ENCODE measurements around the gene DUSP8.

Gene DUSP8

DNA sequence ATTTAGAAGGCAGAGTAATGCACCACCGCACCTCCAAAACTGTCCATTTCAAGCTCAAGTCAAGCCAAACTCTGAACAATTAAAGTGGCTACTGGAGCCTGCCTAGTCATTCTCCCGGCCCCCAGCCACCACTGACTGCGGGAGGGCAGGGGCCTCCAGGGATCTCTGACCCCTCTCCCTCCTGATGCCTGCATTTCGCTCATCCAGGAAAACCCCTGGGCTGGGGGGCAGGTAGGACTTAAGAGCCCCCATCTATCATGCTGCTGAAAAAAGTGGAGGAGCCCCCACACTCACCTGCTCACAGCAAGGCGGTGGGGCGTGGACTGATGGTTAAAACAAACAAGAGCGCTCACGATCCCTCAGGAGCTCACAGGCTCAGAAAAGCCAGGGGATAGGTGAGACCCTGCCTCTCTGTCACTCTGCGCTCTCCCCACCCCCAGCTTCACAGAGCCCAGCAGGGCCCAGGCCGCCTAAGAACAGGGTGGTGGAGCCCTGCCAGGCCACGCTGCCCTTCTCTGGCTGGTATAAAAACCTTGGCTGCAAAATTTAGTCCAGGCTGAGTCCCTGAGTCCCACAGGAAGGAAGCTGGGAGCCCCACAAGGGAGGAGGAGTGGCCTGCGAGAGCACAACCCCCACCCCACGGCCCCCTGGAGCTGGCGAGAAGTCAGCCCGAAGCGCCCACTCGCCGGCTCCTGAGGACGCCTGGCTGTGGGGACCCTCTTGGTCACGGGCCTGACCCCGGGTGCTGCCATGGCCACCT lies 64.5 kb downstream of the DUSP8 start:
- CTCF ChIA-PET, result interaction anchor here (0.6 to 2.7 kb wide), 2 partner anchors 8 to 378 kb away, joined by 3 to 17 read pairs; no protein-coding TSS in a partner anchor
- H3K4me3 ChIP-seq (ENCODE audit: low read depth, low read length), result no peak overlapping the region
- H3K9me3 ChIP-seq (ENCODE audit: control insufficient read depth, insufficient read depth, low read depth, low read length), result no peaks in the 10 kb centered on the region
- no peaks in the 10 kb centered on the region for H3K36me3 ChIP-seq (ENCODE audit: control insufficient read depth in 2 of 2, insufficient read depth in 1 of 2, low read length in 2 of 2)
- H3K27ac ChIP-seq (ENCODE audit: extremely low read depth, low read depth, low read length), result no peak overlapping the region
- H3K4me1 ChIP-seq (ENCODE audit: control insufficient read depth, insufficient read depth, low read length), result no peaks in the 10 kb centered on the region
- TF ChIP-seq ZNF341 (tag by site-specific recombination; IDR thresholded peaks at IDR 0.05; ENCODE audit: low read depth) (no peak), GLI2 (tag by site-specific recombination; IDR thresholded peaks at IDR 0.05; ENCODE audit: borderline replicate concordance, low read depth) (no peak), ZNF223 (tag by site-specific recombination; IDR thresholded peaks at IDR 0.05) (no peak), ZNF544 (tag by site-specific recombination; IDR thresholded peaks at IDR 0.05) (no peak), ZNF350 (tag by site-specific recombination; IDR thresholded peaks at IDR 0.05) (no peak), ZNF354C (tag by site-specific recombination; IDR thresholded peaks at IDR 0.05; ENCODE audit: borderline replicate concordance, low read depth) (no peak), ZNF510 (tag by site-specific recombination; IDR thresholded peaks at IDR 0.05; ENCODE audit: insufficient replicate concordance) (no peak), ZNF548 (tag by site-specific recombination; IDR thresholded peaks at IDR 0.05) (no peak), ZNF785 (tag by site-specific recombination; IDR thresholded peaks at IDR 0.05) (no peak)
- TF ChIP-seq, protein P1, sequence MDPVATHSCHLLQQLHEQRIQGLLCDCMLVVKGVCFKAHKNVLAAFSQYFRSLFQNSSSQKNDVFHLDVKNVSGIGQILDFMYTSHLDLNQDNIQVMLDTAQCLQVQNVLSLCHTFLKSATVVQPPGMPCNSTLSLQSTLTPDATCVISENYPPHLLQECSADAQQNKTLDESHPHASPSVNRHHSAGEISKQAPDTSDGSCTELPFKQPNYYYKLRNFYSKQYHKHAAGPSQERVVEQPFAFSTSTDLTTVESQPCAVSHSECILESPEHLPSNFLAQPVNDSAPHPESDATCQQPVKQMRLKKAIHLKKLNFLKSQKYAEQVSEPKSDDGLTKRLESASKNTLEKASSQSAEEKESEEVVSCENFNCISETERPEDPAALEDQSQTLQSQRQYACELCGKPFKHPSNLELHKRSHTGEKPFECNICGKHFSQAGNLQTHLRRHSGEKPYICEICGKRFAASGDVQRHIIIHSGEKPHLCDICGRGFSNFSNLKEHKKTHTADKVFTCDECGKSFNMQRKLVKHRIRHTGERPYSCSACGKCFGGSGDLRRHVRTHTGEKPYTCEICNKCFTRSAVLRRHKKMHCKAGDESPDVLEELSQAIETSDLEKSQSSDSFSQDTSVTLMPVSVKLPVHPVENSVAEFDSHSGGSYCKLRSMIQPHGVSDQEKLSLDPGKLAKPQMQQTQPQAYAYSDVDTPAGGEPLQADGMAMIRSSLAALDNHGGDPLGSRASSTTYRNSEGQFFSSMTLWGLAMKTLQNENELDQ (tag by site-specific recombination; IDR thresholded peaks at IDR 0.05; ENCODE audit: low read depth), result no peak
- TF ChIP-seq, protein P2, sequence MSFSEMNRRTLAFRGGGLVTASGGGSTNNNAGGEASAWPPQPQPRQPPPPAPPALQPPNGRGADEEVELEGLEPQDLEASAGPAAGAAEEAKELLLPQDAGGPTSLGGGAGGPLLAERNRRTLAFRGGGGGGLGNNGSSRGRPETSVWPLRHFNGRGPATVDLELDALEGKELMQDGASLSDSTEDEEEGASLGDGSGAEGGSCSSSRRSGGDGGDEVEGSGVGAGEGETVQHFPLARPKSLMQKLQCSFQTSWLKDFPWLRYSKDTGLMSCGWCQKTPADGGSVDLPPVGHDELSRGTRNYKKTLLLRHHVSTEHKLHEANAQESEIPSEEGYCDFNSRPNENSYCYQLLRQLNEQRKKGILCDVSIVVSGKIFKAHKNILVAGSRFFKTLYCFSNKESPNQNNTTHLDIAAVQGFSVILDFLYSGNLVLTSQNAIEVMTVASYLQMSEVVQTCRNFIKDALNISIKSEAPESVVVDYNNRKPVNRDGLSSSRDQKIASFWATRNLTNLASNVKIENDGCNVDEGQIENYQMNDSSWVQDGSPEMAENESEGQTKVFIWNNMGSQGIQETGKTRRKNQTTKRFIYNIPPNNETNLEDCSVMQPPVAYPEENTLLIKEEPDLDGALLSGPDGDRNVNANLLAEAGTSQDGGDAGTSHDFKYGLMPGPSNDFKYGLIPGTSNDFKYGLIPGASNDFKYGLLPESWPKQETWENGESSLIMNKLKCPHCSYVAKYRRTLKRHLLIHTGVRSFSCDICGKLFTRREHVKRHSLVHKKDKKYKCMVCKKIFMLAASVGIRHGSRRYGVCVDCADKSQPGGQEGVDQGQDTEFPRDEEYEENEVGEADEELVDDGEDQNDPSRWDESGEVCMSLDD (tag by site-specific recombination; IDR thresholded peaks at IDR 0.05), result no peak
- TF ChIP-seq, protein P3, sequence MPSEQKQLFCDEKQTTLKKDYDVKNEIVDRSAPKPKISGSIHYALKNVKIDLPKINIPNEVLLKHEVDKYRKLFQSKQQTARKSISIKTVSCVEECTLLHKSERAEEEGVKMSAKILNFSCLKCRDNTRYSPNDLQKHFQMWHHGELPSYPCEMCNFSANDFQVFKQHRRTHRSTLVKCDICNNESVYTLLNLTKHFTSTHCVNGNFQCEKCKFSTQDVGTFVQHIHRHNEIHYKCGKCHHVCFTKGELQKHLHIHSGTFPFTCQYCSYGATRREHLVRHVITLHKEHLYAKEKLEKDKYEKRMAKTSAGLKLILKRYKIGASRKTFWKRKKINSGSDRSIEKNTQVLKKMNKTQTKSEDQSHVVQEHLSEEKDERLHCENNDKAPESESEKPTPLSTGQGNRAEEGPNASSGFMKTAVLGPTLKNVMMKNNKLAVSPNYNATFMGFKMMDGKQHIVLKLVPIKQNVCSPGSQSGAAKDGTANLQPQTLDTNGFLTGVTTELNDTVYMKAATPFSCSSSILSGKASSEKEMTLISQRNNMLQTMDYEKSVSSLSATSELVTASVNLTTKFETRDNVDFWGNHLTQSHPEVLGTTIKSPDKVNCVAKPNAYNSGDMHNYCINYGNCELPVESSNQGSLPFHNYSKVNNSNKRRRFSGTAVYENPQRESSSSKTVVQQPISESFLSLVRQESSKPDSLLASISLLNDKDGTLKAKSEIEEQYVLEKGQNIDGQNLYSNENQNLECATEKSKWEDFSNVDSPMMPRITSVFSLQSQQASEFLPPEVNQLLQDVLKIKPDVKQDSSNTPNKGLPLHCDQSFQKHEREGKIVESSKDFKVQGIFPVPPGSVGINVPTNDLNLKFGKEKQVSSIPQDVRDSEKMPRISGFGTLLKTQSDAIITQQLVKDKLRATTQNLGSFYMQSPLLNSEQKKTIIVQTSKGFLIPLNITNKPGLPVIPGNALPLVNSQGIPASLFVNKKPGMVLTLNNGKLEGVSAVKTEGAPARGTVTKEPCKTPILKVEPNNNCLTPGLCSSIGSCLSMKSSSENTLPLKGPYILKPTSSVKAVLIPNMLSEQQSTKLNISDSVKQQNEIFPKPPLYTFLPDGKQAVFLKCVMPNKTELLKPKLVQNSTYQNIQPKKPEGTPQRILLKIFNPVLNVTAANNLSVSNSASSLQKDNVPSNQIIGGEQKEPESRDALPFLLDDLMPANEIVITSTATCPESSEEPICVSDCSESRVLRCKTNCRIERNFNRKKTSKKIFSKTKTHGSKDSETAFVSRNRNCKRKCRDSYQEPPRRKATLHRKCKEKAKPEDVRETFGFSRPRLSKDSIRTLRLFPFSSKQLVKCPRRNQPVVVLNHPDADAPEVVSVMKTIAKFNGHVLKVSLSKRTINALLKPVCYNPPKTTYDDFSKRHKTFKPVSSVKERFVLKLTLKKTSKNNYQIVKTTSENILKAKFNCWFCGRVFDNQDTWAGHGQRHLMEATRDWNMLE (tag by site-specific recombination; conservative IDR thresholded peaks at IDR 0.05; ENCODE audit: low read depth), result no peak
- TF ChIP-seq, protein P4, sequence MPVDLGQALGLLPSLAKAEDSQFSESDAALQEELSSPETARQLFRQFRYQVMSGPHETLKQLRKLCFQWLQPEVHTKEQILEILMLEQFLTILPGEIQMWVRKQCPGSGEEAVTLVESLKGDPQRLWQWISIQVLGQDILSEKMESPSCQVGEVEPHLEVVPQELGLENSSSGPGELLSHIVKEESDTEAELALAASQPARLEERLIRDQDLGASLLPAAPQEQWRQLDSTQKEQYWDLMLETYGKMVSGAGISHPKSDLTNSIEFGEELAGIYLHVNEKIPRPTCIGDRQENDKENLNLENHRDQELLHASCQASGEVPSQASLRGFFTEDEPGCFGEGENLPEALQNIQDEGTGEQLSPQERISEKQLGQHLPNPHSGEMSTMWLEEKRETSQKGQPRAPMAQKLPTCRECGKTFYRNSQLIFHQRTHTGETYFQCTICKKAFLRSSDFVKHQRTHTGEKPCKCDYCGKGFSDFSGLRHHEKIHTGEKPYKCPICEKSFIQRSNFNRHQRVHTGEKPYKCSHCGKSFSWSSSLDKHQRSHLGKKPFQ (tag by site-specific recombination; IDR thresholded peaks at IDR 0.05), result no peak
- POLR2A ChIA-PET, result no interaction called here
